UCSD-AML1 (cell line): ENCODE results near the gene PXN.
"Not testable (repeated sequence)": the region's sequence is repeated elsewhere in the genome, so short reads cannot be mapped to it uniquely, and the experiment has no call there.

Experiments used
- DNase-seq: peaks from one replicate; lab custom pipeline; 2025; ENCODE audit not compliant: unreplicated experiment; lab: John Stamatoyannopoulos, UW

Gene PXN

GRCh38 chr12:120262852-120263747 lies 2.4 kb downstream of the PXN start:
- no peak for DNase-seq

- DNase-seq: no peak
Measured at GRCh38 chr12:120261951-120262851, 3.3 kb downstream of the PXN start.

GRCh38 chr12:120260607-120261006 lies 4.9 kb downstream of the PXN start:
- DNase-seq: no peak

GRCh38 chr12:120259418-120260202 lies 5.9 kb downstream of the PXN start:
- DNase-seq: no peak

GRCh38 chr12:120258323-120258896 lies 7.1 kb downstream of the PXN start:
- DNase-seq: no peak

- no peak for DNase-seq
Measured at GRCh38 chr12:120257041-120257821, 8.3 kb downstream of the PXN start.

- no peak for DNase-seq
Measured at GRCh38 chr12:120254809-120255208, 10.7 kb downstream of the PXN start.

- DNase-seq: not testable (repeated sequence)
Measured at GRCh38 chr12:120253313-120253712, 12.2 kb downstream of the PXN start.

GRCh38 chr12:120252071-120252906 lies 13.2 kb downstream of the PXN start:
- peak; percentile 57 for DNase-seq

GRCh38 chr12:120251364-120252070 lies 14.0 kb downstream of the PXN start:
- not testable (repeated sequence) for DNase-seq

- DNase-seq: peak; percentile 30
Measured at GRCh38 chr12:120249875-120250795, 15.4 kb downstream of the PXN start.

- no peak for DNase-seq
Measured at GRCh38 chr12:120249266-120249874, 16.2 kb downstream of the PXN start.

- no peak for DNase-seq
Measured at GRCh38 chr12:120247621-120248030, 17.9 kb downstream of the PXN start.

- no peak for DNase-seq
Measured at GRCh38 chr12:120247183-120247582, 18.3 kb downstream of the PXN start.

GRCh38 chr12:120246705-120247104 lies 18.8 kb downstream of the PXN start:
- not testable (repeated sequence) for DNase-seq

GRCh38 chr12:120242971-120243699 lies 22.4 kb downstream of the PXN start:
- DNase-seq: no peak
